K562 (cell line): ENCODE data around the gene LIX1L. TPM values are rescaled to one million over a fixed set of nuclear protein-coding genes. Genes with fewer than 3 reads are reported as not detected.
A peak's percentile ranks its signal among the peaks of the same experiment; 100 is the strongest.

ENCODE experiments used
- ATF6 ChIP-seq: sonication (generic); formaldehyde crosslinking; IDR thresholded peaks from 2 replicates; pipeline ENCODE4 v1.4.0; 2020; ENCODE audit warnings: mild to moderate bottlenecking, missing genetic modification reagents
- CC2D1A ChIP-seq: fragments of 450-650 bp; IDR thresholded peaks from 2 replicates; pipeline ENCODE4 v1.6.1; 2017; ENCODE audit warnings: mild to moderate bottlenecking
- CEBPG ChIP-seq, 3 experiments: fragments of 200-800 bp in 1 of 3; sonication (Bioruptor generic) in 1 of 3; sonication (generic) in 1 of 3; formaldehyde crosslinking in 1 of 3; IDR thresholded peaks in 2 of 3; conservative IDR thresholded peaks in 1 of 3; 2 replicates each; pipeline versions ENCODE4 v1.6.1 to v1.8.0; 2016 to 2022; ENCODE audit warnings: missing compliant biosample characterization in 2 of 3, missing genetic modification characterization in 2 of 3, mild to moderate bottlenecking in 1 of 3, missing genetic modification reagents in 1 of 3
- FOXA3 ChIP-seq, 2 experiments: fragments of 450-650 bp in 1 of 2; sonication (generic) in 1 of 2; formaldehyde crosslinking; IDR thresholded peaks in 1 of 2; conservative IDR thresholded peaks in 1 of 2; 2 replicates each; pipeline versions ENCODE4 v1.4.0 to v1.8.0; 2020 to 2022; ENCODE audit warnings: mild to moderate bottlenecking in 2 of 2, missing genetic modification reagents in 1 of 2
- HDGF ChIP-seq: fragments of 450-650 bp; IDR thresholded peaks from 2 replicates; pipeline ENCODE4 v1.6.1; 2016
- KDM2B ChIP-seq: fragments of 250-450 bp; sonication (Bioruptor Pico); IDR thresholded peaks from 2 replicates; pipeline ENCODE4 v1.8.0; 2021; ENCODE audit warnings: mild to moderate bottlenecking, moderate library complexity
- POLR2A ChIP-seq: fragments of 450-650 bp; conservative IDR thresholded peaks from 2 replicates; pipeline ENCODE4 v1.6.1; 2016
- POLR2G ChIP-seq: fragments of 200-400 bp; formaldehyde crosslinking; IDR thresholded peaks from 2 replicates; pipeline ENCODE4 v1.6.1; 2017; ENCODE audit warnings: low read depth, mild to moderate bottlenecking, antibody characterized with exemption, low read length, moderate library complexity
- POLR3A ChIP-seq: IDR thresholded peaks from 2 replicates; pipeline ENCODE4 v1.6.1; 2011; ENCODE audit warnings: borderline replicate concordance, mild to moderate bottlenecking, moderate library complexity; ENCODE audit not compliant: insufficient read length, insufficient read depth; ENCODE audit errors: extremely low read depth
- STAT5B ChIP-seq: fragments of 250-450 bp; sonication (Bioruptor Pico); IDR thresholded peaks from 2 replicates; pipeline ENCODE4 v1.8.0; 2021; ENCODE audit warnings: mild to moderate bottlenecking, inconsistent platforms
- TFAM ChIP-seq: fragments of 250-450 bp; sonication (Bioruptor Pico); conservative IDR thresholded peaks from 2 replicates; pipeline ENCODE4 v1.5.0; 2021; ENCODE audit warnings: mild to moderate bottlenecking, moderate library complexity
- TFAP4 ChIP-seq: sonication (generic); formaldehyde crosslinking; IDR thresholded peaks from 2 replicates; pipeline ENCODE4 v1.8.0; 2022; ENCODE audit warnings: missing genetic modification reagents, mild to moderate bottlenecking, moderate library complexity, borderline replicate concordance
- THRAP3 ChIP-seq: fragments of 450-650 bp; IDR thresholded peaks from 2 replicates; pipeline ENCODE4 v1.6.1; 2016; ENCODE audit warnings: mild to moderate bottlenecking, inconsistent platforms, borderline replicate concordance
- TRIM25 ChIP-seq: fragments of 450-650 bp; IDR thresholded peaks from 2 replicates; pipeline ENCODE4 v1.7.0; 2016; ENCODE audit warnings: borderline replicate concordance
- ZNF174 ChIP-seq: fragments of 250-450 bp; sonication (Bioruptor Pico); IDR thresholded peaks from 2 replicates; pipeline ENCODE4 v1.4.0; 2020; ENCODE audit warnings: mild to moderate bottlenecking
- ZNF592 ChIP-seq: fragments of 450-650 bp; IDR thresholded peaks from 2 replicates; pipeline ENCODE4 v1.6.1; 2017; ENCODE audit warnings: antibody characterized with exemption, mild to moderate bottlenecking
- polyA plus RNA-seq, 8 experiments: library from polyadenylated mRNA; depleted of rRNA in 4 of 8; stranded (reverse) in 5 of 8; unstranded in 3 of 8; fragments of >200 nt; fragmentation: Nextera tagmentation in 2 of 8; fragmentation: Illumina TruSeq in 1 of 8; extraction: Ambion mirVana in 2 of 8; extraction: Trizol in 1 of 8; gene quantifications; 2 replicates each; pipeline versions ENCODE4 v1.2.1 to v1.2.3, GENCODE V29; 2011 to 2014; ENCODE audit warnings: inconsistent platforms in 1 of 8, missing spikeins in 1 of 8
- total RNA-seq, 7 experiments: library from RNA; depleted of rRNA in 6 of 7; stranded (reverse); fragments of >200 nt in 6 of 7; fragmentation: Illumina TruSeq in 2 of 7; extraction: Trizol in 2 of 7; gene quantifications; 2 replicates each; pipeline versions ENCODE4 v1.2.1 to v1.2.3, GENCODE V29; 2011 to 2021; ENCODE audit warnings: low replicate concordance in 1 of 7

The LIX1L gene
- total and polyA plus RNA-seq, 9 of the 15 experiments (the other 6 are each of a cell fraction or from before 2014, with no cell fraction given), result 4.6 to 26.5 (median 12.5) TPM

- TF ChIP-seq ZNF592, result 0 out of 2 replicates have a peak, but pooled peaks have one; percentile 46
- TF ChIP-seq TFAM (CRISPR knock-in tag), result no peak
- TF ChIP-seq HDGF, result no peak
- peak; percentile 26; the same call in 1 of the 2 replicates for TF ChIP-seq THRAP3
- TF ChIP-seq CC2D1A, result peak; percentile 72; the same call in 1 of the 2 replicates
- TF ChIP-seq ZNF174 (CRISPR knock-in tag), result no peak
- TF ChIP-seq CEBPG (CRISPR knock-in tag; IDR thresholded peaks at IDR 0.05), result no peak
- peak in 1 of 2 experiments; percentile 52; a peak in 1 of 4 replicates for TF ChIP-seq CEBPG (tag; conservative IDR thresholded peaks at IDR 0.05 in 1 of 2, IDR thresholded peaks at IDR 0.05 in 1 of 2)
- peak; percentile 66; the same call in 1 of the 2 replicates for TF ChIP-seq TRIM25
- peak; percentile 99 for TF ChIP-seq POLR2A
- TF ChIP-seq TFAP4 (CRISPR knock-in tag), result peak; percentile 82
- peak; percentile 83; the same call in 1 of the 2 replicates for TF ChIP-seq ATF6 (CRISPR knock-in tag)
- peak; percentile 88 for TF ChIP-seq POLR2G
- no peak for TF ChIP-seq STAT5B (CRISPR knock-in tag)
- TF ChIP-seq FOXA3 (CRISPR knock-in tag; conservative IDR thresholded peaks at IDR 0.05 in 1 of 2, IDR thresholded peaks at IDR 0.05 in 1 of 2), result no peak
- no peak for TF ChIP-seq POLR3A
- no peak for TF ChIP-seq KDM2B (CRISPR knock-in tag)
These were observed 30.5 kb downstream of the LIX1L start, which contains the start of gene RBM8A (continued) for GRCh38 chr1:145927063-145927886.
